DOHH2 (cell line): ENCODE data around the gene DONSON.

Experiments
- EZH2phosphoT487 ChIP-seq: fragments of 200-600 bp; sonication (generic); IDR thresholded peaks from 2 replicates; pipeline ENCODE4 v1.6.1; 2017; ENCODE audit warnings: borderline replicate concordance, mild to moderate bottlenecking, antibody characterized with exemption, low read length, moderate library complexity, mixed read lengths
- TF ChIP-seq, protein P1 (sequence below): fragments of 200-600 bp; sonication (generic); IDR thresholded peaks from one replicate; pipeline ENCODE4 v1.5.1; 2014; ENCODE audit warnings: antibody characterized with exemption, mild to moderate bottlenecking, low read depth, low read length; ENCODE audit not compliant: poor library complexity, severe bottlenecking

DNA sequence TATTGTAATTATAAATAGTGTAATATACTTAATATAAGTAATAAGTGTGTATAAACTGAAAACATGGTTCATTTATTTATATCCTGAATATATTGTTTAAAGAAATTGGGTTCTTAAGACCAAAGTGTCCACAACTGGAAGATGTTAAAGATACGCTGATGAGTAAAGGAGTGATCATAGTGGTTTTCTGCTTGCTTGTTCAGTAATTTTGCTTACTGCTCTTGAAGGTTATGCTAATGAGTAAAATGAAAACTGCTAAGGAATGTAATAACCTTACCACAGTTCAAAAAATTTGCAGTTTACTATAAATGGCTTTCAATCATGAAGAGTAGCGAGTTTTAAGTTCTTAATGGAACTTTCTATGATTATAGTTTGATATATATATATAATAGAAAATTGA, 22.0 kb downstream of the DONSON start:
- TF ChIP-seq, protein P1, sequence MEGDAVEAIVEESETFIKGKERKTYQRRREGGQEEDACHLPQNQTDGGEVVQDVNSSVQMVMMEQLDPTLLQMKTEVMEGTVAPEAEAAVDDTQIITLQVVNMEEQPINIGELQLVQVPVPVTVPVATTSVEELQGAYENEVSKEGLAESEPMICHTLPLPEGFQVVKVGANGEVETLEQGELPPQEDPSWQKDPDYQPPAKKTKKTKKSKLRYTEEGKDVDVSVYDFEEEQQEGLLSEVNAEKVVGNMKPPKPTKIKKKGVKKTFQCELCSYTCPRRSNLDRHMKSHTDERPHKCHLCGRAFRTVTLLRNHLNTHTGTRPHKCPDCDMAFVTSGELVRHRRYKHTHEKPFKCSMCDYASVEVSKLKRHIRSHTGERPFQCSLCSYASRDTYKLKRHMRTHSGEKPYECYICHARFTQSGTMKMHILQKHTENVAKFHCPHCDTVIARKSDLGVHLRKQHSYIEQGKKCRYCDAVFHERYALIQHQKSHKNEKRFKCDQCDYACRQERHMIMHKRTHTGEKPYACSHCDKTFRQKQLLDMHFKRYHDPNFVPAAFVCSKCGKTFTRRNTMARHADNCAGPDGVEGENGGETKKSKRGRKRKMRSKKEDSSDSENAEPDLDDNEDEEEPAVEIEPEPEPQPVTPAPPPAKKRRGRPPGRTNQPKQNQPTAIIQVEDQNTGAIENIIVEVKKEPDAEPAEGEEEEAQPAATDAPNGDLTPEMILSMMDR, result no peak
- no peak for TF ChIP-seq EZH2phosphoT487
